HG02884 (cell line): ENCODE results near the gene FUT2.
"Not testable (repeated sequence)": the region's sequence is repeated elsewhere in the genome, so short reads cannot be mapped to it uniquely, and the experiment has no call there.

ENCODE experiments used
- ATAC-seq: cut with Tn5 transposase; IDR thresholded peaks from one replicate; pipeline ENCODE4 v1.9.1; 2021; ENCODE audit warnings: mild to moderate bottlenecking, moderate library complexity; ENCODE audit not compliant: unreplicated experiment

FUT2 gene

DNA sequence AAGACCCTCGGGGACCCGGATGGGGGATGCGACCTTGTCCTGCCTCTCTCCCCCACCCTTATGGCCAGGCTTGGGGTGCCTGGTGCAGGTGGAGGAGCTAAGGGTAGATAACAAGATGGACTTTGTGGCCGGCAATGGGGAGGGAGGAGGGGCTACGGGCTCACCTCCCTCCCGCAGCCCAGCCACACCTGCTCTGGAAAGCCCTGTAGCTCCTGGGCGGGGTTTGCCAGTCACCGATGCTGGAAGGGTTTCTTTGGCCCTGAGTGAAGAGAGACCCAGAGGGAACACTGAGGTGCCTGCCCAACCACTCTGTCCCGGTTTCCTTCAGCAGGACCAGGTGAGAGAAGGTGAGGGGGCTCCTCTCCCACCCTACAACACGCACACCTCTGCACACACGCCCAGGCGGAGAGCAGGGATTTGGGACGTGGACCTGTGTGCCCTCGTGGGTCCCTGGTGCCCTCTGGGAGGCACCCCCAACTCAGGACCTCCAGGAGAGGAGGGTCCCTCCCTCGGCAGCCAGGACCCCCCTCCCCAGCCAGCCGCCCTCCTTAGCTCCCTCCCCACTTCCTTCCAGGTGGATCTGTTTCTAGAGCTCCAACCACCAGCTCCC lies at the start of gene FUT2:
FUT2 (plus strand) TSS at position 229 of the 610 bp plus-strand sequence. CDS start 6,986 bp downstream, outside the sequence.
- no peak for ATAC-seq

GRCh38 chr19:48646001-48646721 lies 49.6 kb upstream of the FUT2 start, which contains the start of gene CA11:
CA11 (minus strand) TSS chr19:48646187; CDS start chr19:48645632, 555 bp downstream.
- ATAC-seq, result peak; percentile 80

DNA sequence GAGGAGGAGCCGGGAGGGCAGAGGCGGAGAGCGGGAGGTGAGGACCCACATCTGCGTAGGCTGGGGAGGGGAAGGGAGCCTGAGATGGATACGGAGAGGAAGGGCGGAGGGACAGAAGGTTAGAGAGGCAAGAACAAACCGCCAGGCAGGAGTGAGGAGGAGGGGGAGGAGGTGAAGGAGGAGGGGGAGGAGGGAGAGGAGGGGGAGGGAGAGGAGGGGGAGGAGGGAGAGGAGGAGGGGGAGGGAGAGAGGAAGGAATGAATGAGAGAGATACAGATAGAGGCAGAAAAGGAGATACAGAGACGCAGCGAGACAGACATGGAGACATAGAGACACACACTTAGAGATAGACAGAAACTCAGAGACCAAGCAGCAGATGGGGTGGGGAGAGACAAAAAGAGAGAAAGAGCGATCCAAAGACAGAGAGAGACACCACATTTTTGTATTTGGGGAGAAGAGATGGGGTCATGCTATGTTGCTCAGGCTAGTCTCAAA lies 49.0 kb upstream of the FUT2 start:
- no peak for ATAC-seq

GRCh38 chr19:48648134-48648533 lies 47.6 kb upstream of the FUT2 start:
- ATAC-seq, result no peak

DNA sequence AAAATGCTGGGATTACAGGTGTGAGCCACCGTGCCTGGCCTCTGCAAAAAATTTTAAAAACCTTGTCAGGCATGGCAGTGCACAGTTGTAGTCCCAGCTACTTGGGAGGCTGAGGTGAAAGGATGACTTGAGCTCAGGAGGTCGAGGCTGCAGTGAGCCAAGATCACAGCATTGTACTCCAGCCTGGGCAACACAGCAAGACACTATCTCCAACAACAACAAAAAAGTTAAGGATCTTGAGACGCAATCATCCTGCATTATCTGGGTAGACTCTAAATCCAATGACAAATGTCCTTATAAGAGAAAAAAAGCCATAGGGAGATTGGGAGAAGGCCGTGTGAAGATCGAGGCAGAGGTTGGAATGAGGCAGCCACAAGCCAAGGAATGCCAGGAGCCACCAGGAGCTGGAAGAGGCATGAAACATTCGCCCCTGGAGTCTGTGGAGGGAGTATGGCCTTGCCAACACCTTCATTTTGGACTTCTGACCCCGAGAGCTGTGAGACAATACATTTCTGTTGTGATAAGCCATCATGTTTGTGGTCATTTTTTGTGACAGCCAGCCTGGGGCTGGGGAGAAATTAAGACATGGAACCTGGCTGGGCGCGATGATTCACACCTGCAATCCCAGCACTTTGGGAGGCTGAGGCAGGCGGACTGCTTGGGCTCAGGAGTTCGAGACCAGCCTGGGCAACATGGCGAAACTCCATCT lies 44.6 kb upstream of the FUT2 start:
- no peak for ATAC-seq

- ATAC-seq, result no peak
Measured at GRCh38 chr19:48651683-48652048, 44.1 kb upstream of the FUT2 start.

GRCh38 chr19:48654299-48655059 lies 41.3 kb upstream of the FUT2 start:
- ATAC-seq, result no peak

GRCh38 chr19:48656840-48657474 lies 38.8 kb upstream of the FUT2 start:
- ATAC-seq, result no peak

GRCh38 chr19:48657828-48658227 lies 37.9 kb upstream of the FUT2 start:
- ATAC-seq, result not testable (repeated sequence)

- ATAC-seq, result no peak
Measured at GRCh38 chr19:48658483-48658882, 37.3 kb upstream of the FUT2 start.

DNA sequence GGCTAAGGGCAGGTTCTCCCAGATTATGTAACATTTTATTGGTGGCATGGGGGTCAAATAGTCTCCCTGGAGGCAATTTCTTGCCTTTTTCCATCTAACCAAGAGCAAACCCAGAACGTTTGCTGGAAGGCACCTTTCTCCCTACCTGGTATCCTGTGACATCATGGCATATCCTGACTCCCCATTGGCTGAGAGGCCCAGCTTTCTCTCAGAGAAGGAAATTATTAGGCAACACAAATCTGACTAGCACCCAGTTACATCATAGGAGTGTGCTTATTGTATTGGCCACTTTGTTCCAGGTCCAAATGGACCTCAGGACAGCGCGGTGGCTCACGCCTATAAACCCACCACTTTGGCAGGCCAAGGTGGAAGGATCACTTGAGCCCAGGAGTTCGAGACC lies 36.0 kb upstream of the FUT2 start:
- ATAC-seq, result no peak

DNA sequence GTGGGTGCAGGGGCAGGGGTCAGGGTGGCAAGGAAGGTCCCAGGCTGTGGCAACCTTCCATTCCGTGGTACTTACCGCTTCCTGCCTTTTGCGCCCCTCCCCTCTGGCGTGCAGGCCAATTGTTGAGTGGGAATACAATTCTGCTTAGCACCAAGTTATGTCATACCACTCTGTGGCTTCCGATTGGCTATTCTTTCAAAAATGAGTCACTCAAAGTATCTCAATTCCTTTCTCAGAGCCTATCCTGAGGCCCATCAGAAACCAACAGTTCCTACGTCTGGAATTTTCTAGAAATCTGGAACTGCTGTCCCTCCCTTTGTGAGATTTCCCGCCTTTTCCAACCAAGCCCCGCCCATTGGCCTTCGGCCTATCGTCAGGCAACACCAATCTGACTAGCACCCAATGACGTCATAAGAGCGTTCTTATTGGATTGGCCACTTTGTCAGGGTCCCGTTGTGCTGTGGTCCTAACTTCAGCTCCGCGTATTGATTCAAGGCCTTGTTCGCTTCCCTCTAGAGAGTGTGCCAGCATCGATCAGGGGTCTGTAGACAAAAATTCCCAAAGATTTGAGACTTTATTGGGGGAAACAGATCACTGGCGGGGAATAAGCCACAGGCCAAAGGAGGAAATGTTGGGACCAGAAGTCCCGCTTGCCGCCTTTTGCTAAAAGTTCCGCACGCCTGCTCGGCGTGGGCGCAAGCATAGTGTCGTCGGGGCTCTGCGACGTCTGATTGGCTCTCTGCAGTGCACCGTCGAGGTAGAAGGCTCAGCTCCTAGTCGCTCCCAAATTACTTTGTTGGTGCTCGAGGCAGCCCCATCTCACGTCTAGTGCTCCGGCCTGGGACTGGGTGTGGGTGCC lies 34.7 kb upstream of the FUT2 start:
- peak; percentile 72 for ATAC-seq

GRCh38 chr19:48661711-48662090 lies 34.1 kb upstream of the FUT2 start:
- ATAC-seq, result no peak

DNA sequence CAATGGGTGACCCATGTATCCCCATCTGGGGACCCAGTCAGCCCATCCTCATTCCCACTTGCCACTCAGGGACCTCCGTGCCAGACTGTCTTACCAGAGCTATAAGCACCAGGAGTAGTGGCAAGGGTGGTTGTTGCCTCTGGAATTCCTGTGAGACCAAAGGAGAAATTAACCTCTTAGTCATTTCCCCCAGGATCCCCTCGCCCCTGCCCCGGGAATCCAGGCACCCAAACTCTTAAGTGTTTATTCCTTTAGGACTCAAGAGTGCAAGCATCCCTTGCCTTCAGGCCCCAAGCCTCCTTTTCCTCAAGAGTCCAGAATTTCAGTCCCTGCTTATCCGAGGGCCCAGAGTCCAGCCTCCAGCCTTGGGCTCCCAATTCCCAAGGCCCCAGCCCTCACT lies 32.1 kb upstream of the FUT2 start:
- ATAC-seq, result no peak

GRCh38 chr19:48664476-48664875 lies 31.3 kb upstream of the FUT2 start:
- ATAC-seq, result no peak

- ATAC-seq, result no peak
Measured at GRCh38 chr19:48665786-48666185, 30.0 kb upstream of the FUT2 start.

DNA sequence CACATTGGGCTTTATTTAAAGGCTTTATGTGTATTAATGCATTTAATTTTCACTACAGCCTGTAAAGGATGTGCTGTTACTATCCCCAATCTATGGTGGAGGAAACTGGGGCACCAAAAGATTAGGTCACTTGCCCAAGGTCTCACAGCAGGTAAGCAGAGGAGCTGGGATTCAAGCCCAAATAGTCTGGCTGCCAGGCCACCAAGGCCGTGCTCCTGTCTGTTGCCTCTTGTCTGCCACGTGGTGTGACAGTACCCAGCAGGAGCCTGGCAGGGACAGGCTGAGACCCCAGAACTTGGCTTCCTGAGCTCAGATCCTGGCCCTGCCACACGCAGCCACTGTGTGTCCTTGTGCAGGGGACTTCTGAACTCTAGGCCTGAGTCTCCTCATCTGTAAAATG lies 27.4 kb upstream of the FUT2 start:
- no peak for ATAC-seq

GRCh38 chr19:48668761-48669160 lies 27.0 kb upstream of the FUT2 start:
- no peak for ATAC-seq

DNA sequence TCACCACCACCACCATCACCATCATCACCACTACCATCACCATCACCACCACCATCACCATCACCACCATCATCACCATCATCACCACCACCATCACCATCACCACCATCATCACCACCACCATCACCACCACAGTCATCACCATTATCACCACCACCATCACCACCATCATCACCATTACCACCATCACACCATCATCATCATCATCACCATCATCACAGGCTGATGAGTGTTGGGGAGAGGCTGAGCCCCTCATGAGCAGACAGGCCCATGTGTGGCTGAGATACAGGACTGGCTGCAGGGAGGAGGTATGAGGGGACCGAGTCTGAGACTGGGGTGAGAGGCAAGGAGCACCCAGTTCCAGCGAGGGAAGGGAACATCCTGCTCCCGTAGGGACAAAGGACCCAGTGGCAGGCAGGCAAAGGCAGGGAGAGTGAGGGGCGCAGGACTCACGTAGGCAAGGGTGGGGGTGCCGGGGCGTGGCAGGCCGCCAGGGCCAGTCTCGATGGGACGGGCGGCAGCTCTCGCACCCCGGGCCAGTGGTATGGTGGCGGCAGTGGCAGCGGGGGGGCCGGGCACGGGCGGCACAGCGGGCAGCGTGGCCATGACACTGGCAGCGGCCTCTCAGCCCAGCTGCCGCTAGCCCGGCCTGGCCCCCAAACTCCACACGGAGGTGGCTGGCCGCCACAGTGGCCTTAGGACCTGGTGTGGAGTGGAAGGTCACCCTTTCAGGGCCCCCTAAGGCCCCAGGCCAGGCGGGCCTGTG lies 25.7 kb upstream of the FUT2 start:
- no peak for ATAC-seq
